Fibroblast of mammary gland (primary cell): ENCODE data around the gene MTCH2.

ENCODE experiments used
- DNase-seq: peaks from one replicate; pipeline ENCODE4 v3.0.0-alpha.2; 2010; ENCODE audit warnings: low read depth
- H3K4me3 ChIP-seq: 2 replicates; pipeline ENCODE4 v1.5.1; 2011; ENCODE audit warnings: low read depth, mild to moderate bottlenecking, low read length, moderate library complexity; ENCODE audit not compliant: control insufficient read depth
- CTCF ChIP-seq: conservative IDR thresholded peaks from 2 replicates; pipeline ENCODE4 v1.5.1; 2011; ENCODE audit warnings: low read depth, low read length, inconsistent platforms; ENCODE audit not compliant: control insufficient read depth, insufficient read depth

Gene MTCH2

GRCh38 chr11:47592970-47593369, 49.4 kb downstream of the MTCH2 start:
- TF ChIP-seq CTCF = no peak
- H3K4me3 ChIP-seq = no peak overlapping the region
- DNase-seq = no peak

- no peak for TF ChIP-seq CTCF
- no peak for DNase-seq
- no peak overlapping the region for H3K4me3 ChIP-seq
These were observed 50.1 kb downstream of the MTCH2 start for GRCh38 chr11:47592251-47592650.

GRCh38 chr11:47591764-47592163, 50.6 kb downstream of the MTCH2 start:
- DNase-seq = no peak
- no peak for TF ChIP-seq CTCF
- no peak overlapping the region for H3K4me3 ChIP-seq

GRCh38 chr11:47589977-47590861, 52.1 kb downstream of the MTCH2 start:
- DNase-seq = no peak
- H3K4me3 ChIP-seq = no peak overlapping the region
- TF ChIP-seq CTCF = no peak

GRCh38 chr11:47589584-47589976, 52.8 kb downstream of the MTCH2 start:
- no peak for DNase-seq
- no peak overlapping the region for H3K4me3 ChIP-seq
- no peak for TF ChIP-seq CTCF

- no peak for TF ChIP-seq CTCF
- no peak for DNase-seq
- no peak overlapping the region for H3K4me3 ChIP-seq
These were observed 53.2 kb downstream of the MTCH2 start for GRCh38 chr11:47589118-47589517.
